Activated CD4-positive, alpha-beta T cell treated with anti-CD3 and anti-CD28 coated beads for 4 hours (primary cell): ENCODE measurements around the gene ALDH2.
"Not testable (repeated sequence)": the region's sequence is repeated elsewhere in the genome, so short reads cannot be mapped to it uniquely, and the experiment has no call there.

ENCODE experiments used
- DNase-seq, 2 donors: peaks; one replicate each; pipeline ENCODE4 v3.0.0-alpha.2; 2020

Gene ALDH2

DNA sequence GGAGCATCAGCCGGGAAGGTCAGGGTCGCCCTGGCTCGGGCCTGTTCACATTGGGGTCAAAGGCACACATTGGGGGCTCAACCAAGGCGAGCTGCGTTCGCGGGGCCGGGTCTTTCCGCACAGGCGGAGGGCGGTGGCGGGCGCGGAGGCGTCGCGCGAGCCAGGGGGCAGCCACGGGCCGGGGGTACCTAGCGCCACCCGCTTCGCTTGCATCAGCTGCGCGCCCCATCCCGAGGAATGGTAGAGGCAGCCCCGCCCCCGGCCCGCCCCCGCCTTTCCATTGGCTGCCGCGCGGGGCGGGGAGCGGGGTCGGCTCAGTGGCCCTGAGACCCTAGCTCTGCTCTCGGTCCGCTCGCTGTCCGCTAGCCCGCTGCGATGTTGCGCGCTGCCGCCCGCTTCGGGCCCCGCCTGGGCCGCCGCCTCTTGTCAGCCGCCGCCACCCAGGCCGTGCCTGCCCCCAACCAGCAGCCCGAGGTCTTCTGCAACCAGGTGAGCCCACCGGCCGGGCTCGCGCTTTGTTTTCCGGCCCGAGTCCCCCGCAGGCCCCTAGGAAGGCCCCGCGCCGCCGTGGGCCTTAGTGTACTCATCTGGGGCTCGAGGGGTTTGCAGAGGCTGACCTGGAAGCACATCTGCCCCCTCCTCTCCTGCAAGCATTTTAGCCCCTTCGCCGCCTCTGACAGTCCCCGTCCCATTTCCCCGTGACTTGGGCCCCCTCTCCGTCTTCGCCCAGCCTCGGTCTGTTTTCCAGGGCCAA, at the start of gene ALDH2:
Gene ALDH2, plus strand, starts transcription at position 326 of the 754 bp plus-strand sequence. Its CDS starts 50 bp downstream, at position 376.
- DNase-seq: peak; percentile 15 to 19

DNA sequence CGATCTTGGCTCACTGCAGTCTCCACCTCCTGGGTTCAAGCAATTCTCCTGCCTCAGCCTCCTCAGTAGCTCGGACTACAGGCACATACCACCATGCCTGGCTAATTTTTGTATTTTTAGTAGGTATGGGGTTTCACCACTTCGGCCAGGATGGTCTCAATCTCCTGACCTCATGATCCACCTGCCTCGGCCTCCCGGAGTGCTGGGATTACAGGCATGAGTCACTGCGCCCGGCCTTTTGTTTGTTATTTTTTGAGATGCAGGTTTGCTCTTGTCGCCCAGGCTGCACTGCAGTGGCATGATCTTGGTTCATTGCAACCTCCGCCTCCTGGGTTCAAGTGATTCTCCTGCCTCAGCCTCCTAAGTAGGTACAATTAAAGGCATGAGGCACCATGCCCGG, 47.4 kb upstream of the ALDH2 start:
- DNase-seq: not testable (repeated sequence)

DNA sequence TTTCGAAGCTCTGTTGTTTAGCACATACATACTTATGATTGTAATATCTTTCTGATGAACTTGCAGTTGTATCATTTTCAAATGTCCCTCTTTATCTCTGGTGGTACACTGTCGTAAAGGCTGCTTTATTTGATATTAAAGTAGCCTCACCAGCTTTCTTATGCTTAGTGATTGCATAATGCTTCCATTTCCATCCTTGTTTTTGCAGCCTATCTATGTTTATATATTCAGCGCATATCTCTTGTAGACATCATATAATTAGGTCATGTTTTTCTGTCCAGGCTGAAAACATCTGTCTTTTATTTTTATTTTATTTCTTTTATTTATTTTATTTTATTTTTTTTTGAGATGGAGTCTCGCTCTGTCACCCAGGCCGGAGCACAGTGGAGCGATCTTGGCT, 46.3 kb upstream of the ALDH2 start:
- DNase-seq: no peak

GRCh38 chr12:111723646-111724360, 42.9 kb upstream of the ALDH2 start:
- DNase-seq: not testable (repeated sequence)

GRCh38 chr12:111728795-111729194, 37.9 kb upstream of the ALDH2 start:
- DNase-seq: no peak

GRCh38 chr12:111730420-111730819, 36.3 kb upstream of the ALDH2 start:
- DNase-seq: no peak

GRCh38 chr12:111732786-111733185, 33.9 kb upstream of the ALDH2 start:
- no peak for DNase-seq

- DNase-seq: no peak
Measured at GRCh38 chr12:111733340-111733915, 33.3 kb upstream of the ALDH2 start.

DNA sequence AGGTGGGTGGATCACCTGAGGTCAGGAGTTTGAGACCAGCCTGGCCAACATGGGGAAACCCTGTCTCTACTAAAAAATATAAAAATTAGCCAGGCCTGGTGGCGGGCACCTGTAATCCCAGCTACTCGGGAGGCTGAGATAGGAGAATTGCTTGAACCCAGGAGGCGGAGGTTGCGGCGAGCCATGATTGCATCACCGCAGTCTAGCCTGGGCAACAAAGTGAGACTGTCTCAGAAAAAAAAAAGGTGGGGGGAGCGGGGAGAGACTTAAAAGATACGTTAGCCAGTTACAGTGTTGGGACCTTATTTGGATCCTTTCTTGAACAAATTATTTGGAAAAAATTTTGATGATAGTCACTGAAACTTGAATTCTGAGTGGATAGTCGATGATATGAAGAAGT, 27.2 kb upstream of the ALDH2 start:
- not testable (repeated sequence) for DNase-seq

GRCh38 chr12:111741235-111741812, 25.4 kb upstream of the ALDH2 start:
- no peak for DNase-seq

DNA sequence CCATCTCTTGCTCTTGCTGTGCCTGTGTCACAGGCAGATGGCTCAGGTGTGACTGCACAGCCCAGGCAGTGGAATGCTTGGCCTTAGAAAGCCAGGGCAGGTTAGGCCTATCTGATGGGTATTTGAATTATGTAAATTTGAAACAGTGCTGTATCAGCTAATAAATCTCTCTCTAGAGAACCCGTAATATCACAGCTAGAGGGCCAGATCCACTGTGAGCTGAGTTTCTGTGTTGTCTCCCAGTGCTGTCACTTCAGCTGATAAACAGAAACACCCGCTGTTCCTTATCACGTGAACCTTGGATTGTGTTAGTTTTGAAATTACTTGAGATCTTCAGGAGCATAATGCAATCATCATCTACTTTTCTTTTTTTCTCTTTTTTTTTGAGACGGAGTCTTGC, 21.5 kb upstream of the ALDH2 start:
- DNase-seq: no peak

- no peak for DNase-seq
Measured at GRCh38 chr12:111747333-111747732, 19.4 kb upstream of the ALDH2 start.

DNA sequence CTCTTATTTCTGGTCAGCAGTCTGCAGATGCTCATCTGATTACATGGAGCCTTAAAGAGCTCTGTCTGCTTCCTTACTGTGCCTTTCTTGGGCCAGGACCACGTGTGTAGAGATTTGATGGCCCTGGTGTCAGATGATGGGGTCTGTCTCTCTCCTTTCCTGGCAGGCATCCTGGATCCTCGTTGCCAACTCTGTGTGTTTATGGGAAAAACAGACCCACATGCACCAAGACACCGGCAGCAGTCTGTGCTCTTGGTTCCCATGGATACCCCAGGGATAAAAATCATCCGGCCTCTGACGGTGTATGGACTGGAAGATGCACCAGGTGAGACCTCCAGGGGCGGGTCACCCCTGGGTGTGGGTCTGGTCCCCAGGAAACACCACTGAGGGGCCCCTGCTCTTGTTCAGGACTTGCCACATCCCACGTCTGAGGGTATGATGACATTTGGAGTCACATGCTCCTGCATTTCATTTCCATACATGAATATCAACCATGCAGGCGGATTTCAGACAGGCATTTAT, 18.5 kb upstream of the ALDH2 start:
- no peak for DNase-seq

- DNase-seq: no peak
Measured at GRCh38 chr12:111748867-111749266, 17.9 kb upstream of the ALDH2 start.

DNA sequence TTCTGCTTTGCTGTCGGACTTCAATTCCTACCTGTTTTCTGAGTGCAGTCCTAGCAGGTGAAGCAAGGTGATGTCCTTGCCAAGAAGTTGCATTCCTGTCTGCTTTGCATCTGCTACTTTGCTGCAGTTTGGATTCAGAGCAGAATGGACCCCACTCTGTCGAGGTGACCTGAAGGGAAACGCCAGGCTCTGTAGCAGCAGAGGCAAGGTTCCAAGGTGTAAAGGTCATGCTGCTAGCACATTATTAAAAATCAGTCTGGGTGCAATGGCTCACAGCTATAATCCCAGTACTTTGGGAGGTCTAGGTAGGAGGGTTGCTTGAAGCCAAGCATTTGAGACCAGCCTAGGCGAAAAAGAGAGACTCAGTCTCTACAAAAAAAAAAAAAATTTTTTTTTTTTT, 17.3 kb upstream of the ALDH2 start:
- DNase-seq: no peak

DNA sequence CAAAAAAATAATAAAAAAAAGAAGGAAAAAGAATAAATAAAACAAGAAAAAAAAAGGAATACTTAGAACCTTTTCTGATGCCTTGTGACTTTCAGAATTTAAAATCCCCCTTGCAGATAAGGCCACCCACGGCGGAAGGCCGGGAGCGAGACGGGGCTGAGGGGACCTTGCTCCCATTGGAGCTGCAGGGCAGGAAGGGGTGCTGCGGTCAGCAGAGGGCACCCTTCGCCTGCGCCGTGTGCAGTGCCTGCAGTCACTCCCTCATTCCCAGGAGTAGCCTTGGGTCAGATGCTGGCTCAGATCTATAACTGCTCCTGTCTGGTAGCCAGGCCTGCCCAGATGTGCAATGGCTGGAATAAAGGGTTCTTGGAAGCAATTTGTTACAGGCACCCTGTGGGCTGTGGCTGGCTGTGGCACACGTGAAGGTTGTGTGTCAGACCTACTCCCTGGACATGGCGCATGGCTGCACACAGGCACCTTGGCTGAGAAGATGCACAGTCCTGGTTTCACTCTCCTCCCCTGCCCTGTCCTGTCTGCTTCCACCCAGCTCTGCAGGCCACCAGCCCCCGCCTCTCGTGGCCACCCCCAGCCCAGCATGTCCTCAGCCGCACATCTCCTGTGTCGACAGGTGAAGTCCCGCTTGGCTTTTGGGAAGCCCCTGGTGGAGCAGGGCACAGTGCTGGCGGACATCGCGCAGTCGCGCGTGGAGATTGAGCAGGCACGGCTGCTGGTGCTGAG, 13.4 kb upstream of the ALDH2 start:
- DNase-seq: no peak

DNA sequence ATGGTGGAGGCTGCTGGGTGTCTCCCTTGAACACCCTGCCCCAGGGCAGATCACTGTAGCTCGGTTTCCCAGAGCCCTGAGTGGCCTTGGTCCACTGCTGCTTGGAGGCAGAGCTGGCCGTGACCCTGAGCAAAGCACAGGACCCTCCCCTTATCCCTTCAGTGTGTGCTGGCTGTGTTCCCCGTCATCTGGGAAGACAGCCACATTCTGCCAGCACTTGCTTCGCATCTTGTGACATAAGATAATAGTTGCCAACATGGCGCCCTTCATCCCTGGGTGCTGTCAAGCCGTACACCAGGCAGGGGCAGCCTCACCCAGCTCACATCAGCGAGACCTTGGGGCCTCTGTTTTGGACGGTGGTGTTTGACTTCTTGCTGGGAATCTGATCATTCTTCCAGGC, 12.1 kb upstream of the ALDH2 start:
- DNase-seq: no peak

DNA sequence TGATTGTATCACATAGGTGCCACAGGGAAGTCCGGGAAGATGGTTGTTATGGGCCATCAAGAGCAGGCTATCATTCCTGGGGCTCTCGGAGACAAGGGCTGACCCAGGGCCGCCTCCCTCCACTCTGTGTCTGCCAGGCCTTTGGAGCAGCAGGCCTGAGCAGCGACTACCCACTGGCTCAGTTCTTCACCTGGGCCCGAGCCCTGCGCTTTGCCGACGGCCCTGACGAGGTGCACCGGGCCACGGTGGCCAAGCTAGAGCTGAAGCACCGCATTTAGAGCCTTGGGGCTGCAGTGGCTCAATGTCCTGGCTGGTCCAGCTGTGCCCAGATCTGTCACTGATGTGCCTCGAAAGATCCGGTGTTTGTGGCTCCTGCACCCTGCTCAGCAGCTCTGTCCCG, 10.5 kb upstream of the ALDH2 start:
- no peak for DNase-seq

DNA sequence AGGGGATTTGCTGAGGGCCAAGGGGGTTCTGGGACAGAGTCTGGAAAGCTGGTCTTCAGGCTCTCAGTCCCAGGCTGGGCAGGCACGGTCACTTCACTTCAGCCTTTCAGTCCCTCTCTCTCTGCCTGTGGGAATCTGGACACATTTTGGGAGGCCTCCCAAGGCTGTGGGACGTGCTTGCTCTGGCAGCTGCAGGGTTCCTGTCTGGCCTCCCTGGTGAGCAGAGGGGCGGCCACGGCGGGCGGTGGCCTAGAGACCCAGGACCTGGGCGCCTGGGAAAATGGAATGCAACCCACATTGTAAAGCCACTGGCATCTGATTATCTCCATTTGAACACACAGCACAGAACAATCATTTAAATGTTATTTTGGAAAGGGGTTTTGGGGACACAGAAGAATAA, 10.1 kb upstream of the ALDH2 start:
- no peak for DNase-seq

DNA sequence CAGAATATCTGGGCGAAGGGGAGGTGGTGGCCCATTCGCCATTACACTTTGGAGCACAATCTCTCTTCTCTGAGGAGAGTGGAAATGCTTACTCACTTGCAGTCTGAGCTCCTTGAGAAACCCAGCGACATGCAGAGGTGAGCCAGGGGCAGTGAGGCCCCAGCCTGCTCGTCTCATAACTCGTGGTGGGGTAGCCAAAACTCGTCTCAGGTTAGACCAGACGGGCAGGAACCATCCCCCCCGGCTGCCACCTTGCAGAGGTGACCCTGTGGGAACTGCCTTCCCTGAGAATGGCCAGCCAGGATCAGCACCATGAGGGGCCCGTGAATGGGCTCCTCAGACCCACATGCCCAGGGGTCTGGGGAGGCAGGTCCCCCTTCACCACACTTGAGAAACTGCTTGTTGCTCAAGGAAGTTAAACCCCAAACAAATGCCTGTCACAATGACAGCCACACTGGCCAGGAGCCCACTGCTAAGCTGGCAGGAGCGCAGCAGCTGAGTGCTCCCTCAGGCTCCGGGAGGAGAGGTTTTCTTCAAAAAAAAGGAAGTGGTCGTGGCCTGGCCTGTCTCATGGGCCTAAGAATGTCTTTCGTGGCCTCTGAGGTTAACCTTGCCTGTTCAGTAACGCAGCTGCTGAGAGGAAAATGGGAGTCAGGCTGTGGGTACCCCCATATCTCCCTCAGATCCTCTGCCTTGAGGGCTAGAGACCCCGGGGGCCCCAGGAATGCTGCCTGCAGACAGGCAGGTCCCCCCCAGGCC, 9.2 kb upstream of the ALDH2 start:
- no peak for DNase-seq

GRCh38 chr12:111758120-111758561, 8.6 kb upstream of the ALDH2 start:
- no peak for DNase-seq

DNA sequence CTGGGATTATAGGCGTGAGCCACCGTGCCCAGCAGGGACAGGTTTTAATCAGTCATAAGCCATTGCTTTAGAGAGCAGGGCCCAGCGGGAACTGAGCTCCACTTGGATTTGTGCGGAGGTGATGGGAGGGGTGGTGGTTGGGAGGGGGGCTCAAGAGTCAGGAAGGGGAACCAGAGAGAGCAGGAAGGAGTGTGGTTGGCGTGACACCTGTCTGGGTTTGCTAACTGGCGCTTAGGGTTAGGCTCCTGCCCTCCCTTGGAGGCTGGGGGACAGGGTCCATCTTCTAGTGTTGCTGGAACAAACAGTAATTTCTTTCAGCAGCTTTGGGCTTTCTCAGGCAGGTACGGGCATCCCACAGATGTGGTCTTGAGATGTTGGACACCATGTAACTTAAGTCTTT, 7.5 kb upstream of the ALDH2 start:
- no peak for DNase-seq
